ENCODE measurements around the gene UVSSA.
A peak's percentile ranks its signal among the peaks of the same experiment; 100 is the strongest.
"Not testable (repeated sequence)": the region's sequence is repeated elsewhere in the genome, so short reads cannot be mapped to it uniquely, and the experiment has no call there.

Gene UVSSA

GRCh38 chr4:1316537-1317168 lies 30.4 kb upstream of the UVSSA start:
- no peak for DNase-seq

GRCh38 chr4:1317177-1318045 lies 29.6 kb upstream of the UVSSA start:
- no peak for DNase-seq

- no peak for DNase-seq
Measured at GRCh38 chr4:1318046-1318375, 29.0 kb upstream of the UVSSA start.

- DNase-seq = peak; percentile 19
Measured at GRCh38 chr4:1318488-1319213, 28.4 kb upstream of the UVSSA start.

GRCh38 chr4:1321486-1321885 lies 25.5 kb upstream of the UVSSA start:
- no peak for DNase-seq

- DNase-seq = no peak
Measured at GRCh38 chr4:1321946-1322650, 24.9 kb upstream of the UVSSA start.

- no peak for DNase-seq
Measured at GRCh38 chr4:1323280-1323634, 23.8 kb upstream of the UVSSA start.

GRCh38 chr4:1323635-1324442 lies 23.2 kb upstream of the UVSSA start:
- no peak for DNase-seq

GRCh38 chr4:1324443-1325175 lies 22.4 kb upstream of the UVSSA start:
- DNase-seq = not testable (repeated sequence)

- DNase-seq = no peak
Measured at GRCh38 chr4:1325176-1325480, 21.9 kb upstream of the UVSSA start.

GRCh38 chr4:1325681-1326635 lies 21.1 kb upstream of the UVSSA start:
- no peak for DNase-seq

GRCh38 chr4:1326751-1327525 lies 20.1 kb upstream of the UVSSA start:
- no peak for DNase-seq

GRCh38 chr4:1327526-1328266 lies 19.3 kb upstream of the UVSSA start:
- DNase-seq = no peak

GRCh38 chr4:1328267-1329155 lies 18.5 kb upstream of the UVSSA start:
- no peak for DNase-seq

- DNase-seq = peak; percentile 13
Measured at GRCh38 chr4:1329408-1330371, 17.3 kb upstream of the UVSSA start.

- DNase-seq = no peak
Measured at GRCh38 chr4:1330761-1331590, 16.0 kb upstream of the UVSSA start.

Data from effector CD8-positive, alpha-beta T cell (primary cell).